HFF-Myc (cell line): ENCODE results near the gene DNAJC15.

Experiments used
- DNase-seq: peaks from one replicate; pipeline ENCODE4 v3.0.0-alpha.2; 2011; ENCODE audit warnings: low read depth; ENCODE audit errors: extremely low read depth
- H3K4me3 ChIP-seq: replicated peaks from 2 replicates; pipeline ENCODE4 v1.5.1; 2011; ENCODE audit warnings: low read depth, mild to moderate bottlenecking, control low read depth, low read length
- CTCF ChIP-seq: IDR thresholded peaks from 2 replicates; pipeline ENCODE4 v1.5.1; 2012; ENCODE audit warnings: mild to moderate bottlenecking, low read depth, low read length, control low read depth; ENCODE audit errors: missing control alignments

The DNAJC15 gene

GRCh38 chr13:43003729-43004128, 19.7 kb upstream of the DNAJC15 start:
- no peak for DNase-seq
- no peak overlapping the region for H3K4me3 ChIP-seq
- no peak for TF ChIP-seq CTCF

- no peak for DNase-seq
These were observed 17.7 kb upstream of the DNAJC15 start for GRCh38 chr13:43005460-43006236.

GRCh38 chr13:43006893-43007631, 16.3 kb upstream of the DNAJC15 start:
- no peak overlapping the region for H3K4me3 ChIP-seq
- no peak for TF ChIP-seq CTCF
- DNase-seq = no peak

More at GRCh38 chr13:43005460-43006236, 17.7 kb upstream of the DNAJC15 start:
- no peak for TF ChIP-seq CTCF
- no peak overlapping the region for H3K4me3 ChIP-seq

- no peak for DNase-seq
- TF ChIP-seq CTCF = no peak
- no peak overlapping the region for H3K4me3 ChIP-seq
These were observed 14.8 kb upstream of the DNAJC15 start for GRCh38 chr13:43008596-43008995.

- DNase-seq = no peak
- TF ChIP-seq CTCF = no peak
- H3K4me3 ChIP-seq = no peak overlapping the region
These were observed 13.9 kb upstream of the DNAJC15 start for GRCh38 chr13:43009506-43009905.

GRCh38 chr13:43014162-43014561, 9.2 kb upstream of the DNAJC15 start:
- no peak overlapping the region for H3K4me3 ChIP-seq
- TF ChIP-seq CTCF = no peak
- no peak for DNase-seq
